K562 (cell line): Measurements from ENCODE around the gene PAFAH1B1. TPM values are rescaled to one million over a fixed set of nuclear protein-coding genes. Genes with fewer than 3 reads are reported as not detected.
A peak's percentile ranks its signal among the peaks of the same experiment; 100 is the strongest.
"Not testable (repeated sequence)": the region's sequence is repeated elsewhere in the genome, so short reads cannot be mapped to it uniquely, and the experiment has no call there.

ENCODE experiments used
- ATAC-seq: fragments of 200-7000 bp; cut with Tn5 transposase; 3 replicates; pipeline ENCODE4 v1.9.1; 2020; ENCODE audit warnings: moderate library complexity
- BruUV-seq: library from RNA; stranded (reverse); fragments of 400-500 nt; replicated peaks from 2 replicates; lab custom pipeline; 2021; lab: Mats Ljungman, UMichigan
- CTCF ChIA-PET: fragments of 300-600 bp; formaldehyde crosslinking; extraction: SDS; loops from one replicate; lab custom pipeline; 2021; ENCODE audit warnings: low intra/inter-chr PET ratio; lab: Yijun Ruan, JAX
- POLR2A ChIA-PET: fragments of 300-600, 350-650 bp; sonication (Branson Sonifier 250); formaldehyde crosslinking; extraction: SDS; loops from one replicate; lab custom pipeline; 2021; ENCODE audit warnings: antibody characterized with exemption, inconsistent platforms; lab: Yijun Ruan, JAX
- DNase-seq, 4 experiments: peaks; one replicate each; pipeline versions ENCODE4 v3.0.0 to v3.0.0-alpha.2; 2011 to 2018; ENCODE audit warnings: low spot score in 3 of 4, mixed read lengths in 3 of 4; ENCODE audit errors: extremely low read depth in 1 of 4
- FAIRE-seq: peaks from 2 replicates; lab custom pipeline; 2011; peaks lifted over from hg19 to GRCh38; lab: Jason Lieb, UNC
- H2AFZ ChIP-seq: 2 replicates; pipeline ENCODE4 v1.6.0; 2011; ENCODE audit warnings: low read depth, low read length, control low read depth, inconsistent platforms
- H3K27ac ChIP-seq: fragments of 200-600 bp; 3 replicates; pipeline ENCODE4 v1.8.0; 2011; ENCODE audit warnings: low read depth, mild to moderate bottlenecking, control low read depth, inconsistent platforms, low read length, moderate library complexity, mixed read lengths; ENCODE audit errors: extremely low read depth
- H3K27me3 ChIP-seq, 2 experiments: fragments of 300-600 bp in 1 of 2; 2 replicates in 1 of 2; 3 replicates in 1 of 2; pipeline versions ENCODE4 v1.6.0 to v1.8.0; 2011; ENCODE audit warnings: inconsistent platforms in 2 of 2, low read length in 2 of 2, mild to moderate bottlenecking in 1 of 2, mixed read lengths in 1 of 2, moderate library complexity in 1 of 2; ENCODE audit not compliant: control insufficient read depth in 2 of 2, insufficient read depth in 2 of 2
- H3K36me3 ChIP-seq: fragments of 300-600 bp; 3 replicates; pipeline ENCODE4 v1.8.0; 2011; ENCODE audit warnings: mild to moderate bottlenecking, low read length, inconsistent platforms; ENCODE audit not compliant: control insufficient read depth, insufficient read depth
- H3K4me1 ChIP-seq, 2 experiments: fragments of 200-600 bp in 1 of 2; replicated peaks in 1 of 2; 2 replicates in 1 of 2; 3 replicates in 1 of 2; pipeline versions ENCODE4 v1.5.1 to v1.8.0; 2011; ENCODE audit warnings: inconsistent platforms in 2 of 2, low read length in 2 of 2, mild to moderate bottlenecking in 1 of 2, mixed read lengths in 1 of 2, moderate library complexity in 1 of 2; ENCODE audit not compliant: control insufficient read depth in 2 of 2, insufficient read depth in 2 of 2
- H3K4me2 ChIP-seq: 2 replicates; pipeline ENCODE4 v1.6.1; 2011; ENCODE audit warnings: low read length, control low read depth, inconsistent platforms, mixed read lengths; ENCODE audit not compliant: insufficient read depth
- H3K4me3 ChIP-seq: fragments of 200-600 bp; sonication (generic), shearing (Covaris generic); 2 replicates; pipeline ENCODE4 v1.5.1; 2016; ENCODE audit warnings: control low read depth, inconsistent platforms
- H3K79me2 ChIP-seq: fragments of 200-600 bp; 3 replicates; pipeline ENCODE4 v1.8.0; 2011; ENCODE audit warnings: low read length, inconsistent platforms; ENCODE audit not compliant: control insufficient read depth, insufficient read depth
- H3K9ac ChIP-seq, 2 experiments: 2 replicates each; pipeline versions ENCODE4 v1.6.0 to v1.6.1; 2011; ENCODE audit warnings: low read depth in 2 of 2, low read length in 2 of 2, control low read depth in 1 of 2, inconsistent platforms in 1 of 2, mild to moderate bottlenecking in 1 of 2, mixed read lengths in 1 of 2; ENCODE audit not compliant: insufficient read depth in 1 of 2
- H3K9me1 ChIP-seq: one replicate; pipeline ENCODE4 v1.6.0; 2011; ENCODE audit warnings: inconsistent platforms, mild to moderate bottlenecking, low read length, moderate library complexity; ENCODE audit not compliant: control insufficient read depth, insufficient read depth
- H3K9me3 ChIP-seq: replicated peaks from 2 replicates; pipeline ENCODE4 v1.5.1; 2011; ENCODE audit warnings: low read depth, low read length, inconsistent platforms; ENCODE audit not compliant: control insufficient read depth, insufficient read depth
- H4K20me1 ChIP-seq: replicated peaks from 2 replicates; pipeline ENCODE4 v1.6.1; 2011; ENCODE audit warnings: low read length, inconsistent platforms, mixed read lengths; ENCODE audit not compliant: control insufficient read depth, insufficient read depth
- ETV6 ChIP-seq, 3 experiments: fragments of 150-350 bp in 1 of 3; sonication (generic) in 1 of 3; formaldehyde crosslinking in 1 of 3; IDR thresholded peaks; 2 replicates each; pipeline versions ENCODE4 v1.6.1 to v1.8.0; 2014 to 2022; ENCODE audit warnings: borderline replicate concordance in 2 of 3, low read depth in 2 of 3, antibody characterized with exemption in 1 of 3, low read length in 1 of 3, mild to moderate bottlenecking in 1 of 3, missing genetic modification reagents in 1 of 3
- MAFF ChIP-seq: IDR thresholded peaks from 2 replicates; pipeline ENCODE4 v1.6.1; 2012; ENCODE audit warnings: low read length, improper control_type of control experiment
- NFIC ChIP-seq: fragments of 450-650 bp; IDR thresholded peaks from 2 replicates; pipeline ENCODE4 v1.6.1; 2017; ENCODE audit warnings: mild to moderate bottlenecking, inconsistent platforms
- ZNF57 ChIP-seq: fragments of 450-650 bp; formaldehyde crosslinking; IDR thresholded peaks from 2 replicates; pipeline ENCODE4 v1.4.0; 2020; ENCODE audit warnings: mild to moderate bottlenecking, moderate library complexity
- WGBS: fragments of 100-300 bp; shearing (Covaris generic); methylation state at CpG from one replicate; pipeline ENCODE4 v1.1.6; 2016; ENCODE audit warnings: low coverage, mixed read lengths; ENCODE audit not compliant: insufficient coverage; ENCODE audit errors: missing lambda C conversion rate; 5-methylcytosine and 5-hydroxymethylcytosine counted together
- in situ Hi-C: fragments of 300-500 bp; cut with MboI; formaldehyde crosslinking; loops from 4 replicates; pipeline ENCODE4 v1.15.0; 2018; ENCODE audit warnings: inconsistent platforms, mixed read lengths
- intact Hi-C: fragments of 100-400 bp; cut with micrococcal nuclease; formaldehyde crosslinking; loops from 2 replicates; pipeline ENCODE4 v1.14.2; 2022
- polyA plus RNA-seq, 8 experiments: library from polyadenylated mRNA; depleted of rRNA in 4 of 8; stranded (reverse) in 5 of 8; unstranded in 3 of 8; fragments of >200 nt; fragmentation: Nextera tagmentation in 2 of 8; fragmentation: Illumina TruSeq in 1 of 8; extraction: Ambion mirVana in 2 of 8; extraction: Trizol in 1 of 8; gene quantifications; 2 replicates each; pipeline versions ENCODE4 v1.2.1 to v1.2.3, GENCODE V29; 2011 to 2014; ENCODE audit warnings: inconsistent platforms in 1 of 8, missing spikeins in 1 of 8
- total RNA-seq, 7 experiments: library from RNA; depleted of rRNA in 6 of 7; stranded (reverse); fragments of >200 nt in 6 of 7; fragmentation: Illumina TruSeq in 2 of 7; extraction: Trizol in 2 of 7; gene quantifications; 2 replicates each; pipeline versions ENCODE4 v1.2.1 to v1.2.3, GENCODE V29; 2011 to 2021; ENCODE audit warnings: low replicate concordance in 1 of 7

The PAFAH1B1 gene
- total and polyA plus RNA-seq, 9 of the 15 experiments (the other 6 are each of a cell fraction or from before 2014, with no cell fraction given), result 23.3 to 66.4 (median 40.2) TPM

- Histone ChIP-seq H3K27me3 (peaks cover 6 to 8% of the 10 kb centered on the region in 2 experiments; a peak in 2 of 5 replicates), H3K4me3 (no peak overlapping the region), H3K4me1 (peaks cover 5 to 6% of the 10 kb centered on the region in 2 experiments; a peak in 3 of 5 replicates), H3K9ac (no peak overlapping the region), H4K20me1 (no peaks in the 10 kb centered on the region), H3K9me3 (no peaks in the 10 kb centered on the region), H3K9me1 (no peaks in the 10 kb centered on the region), H3K79me2 (no peaks in the 10 kb centered on the region), H3K4me2 (no peak overlapping the region), H3K36me3 (no peaks in the 10 kb centered on the region), H3K27ac (no peak overlapping the region), H2AFZ (no peak overlapping the region)
- ChIA-PET POLR2A (interaction anchor here (0.6 kb wide), 1 partner anchor 364 kb away, joined by 3 read pairs; no protein-coding TSS in a partner anchor), CTCF (no interaction called here)
- peak; percentile 61 for TF ChIP-seq NFIC
- TF ChIP-seq MAFF, result no peak
- no peak for TF ChIP-seq ETV6 (IDR thresholded peaks at IDR 0.05; ENCODE audit: borderline replicate concordance in 1 of 2, low read depth in 2 of 2, low read length in 1 of 2)
- no peak for TF ChIP-seq ETV6 (CRISPR knock-in tag; IDR thresholded peaks at IDR 0.05; ENCODE audit: borderline replicate concordance)
- TF ChIP-seq ZNF57 (CRISPR knock-in tag), result no peak
- no peak for FAIRE-seq
- in situ Hi-C loops (no loop called here), intact Hi-C loops (no loop called here)
- ATAC-seq, result no peak
- WGBS, result 14% methylated on average over 8 of the region's 9 CpGs
- DNase-seq, result no peak
- BruUV-seq, result no TSS peak
These were observed 46.3 kb upstream of the PAFAH1B1 start for GRCh38 chr17:2547176-2547575.

GRCh38 chr17:2548026-2548425 is 45.4 kb upstream of the PAFAH1B1 start:
- FAIRE-seq, BruUV-seq, H3K9ac ChIP-seq, DNase-seq, H3K4me1 ChIP-seq, H3K9me1 ChIP-seq, H3K9me3 ChIP-seq, H3K4me2 ChIP-seq, in situ Hi-C loops, H4K20me1 ChIP-seq, H3K4me3 ChIP-seq, intact Hi-C loops, H3K27ac ChIP-seq, ATAC-seq, CTCF ChIA-PET, POLR2A ChIA-PET, H3K36me3 ChIP-seq, H2AFZ ChIP-seq, H3K79me2 ChIP-seq: not testable (repeated sequence)
- WGBS, result 6% methylated on average over 8 of the region's 9 CpGs
- peaks cover 8 to 11% of the 10 kb centered on the region in 2 experiments; a peak in 2 of 5 replicates for H3K27me3 ChIP-seq
